Prostate gland (tissue), 2 donors: ENCODE data around the gene SIRT2.

ENCODE experiments used
- POLR2A ChIP-seq: fragments of 450-650 bp; IDR thresholded peaks from one replicate; pipeline ENCODE4 v1.6.1; 2016; ENCODE audit warnings: antibody characterized with exemption, mild to moderate bottlenecking
- POLR2AphosphoS5 ChIP-seq: sonication (generic); formaldehyde crosslinking; IDR thresholded peaks from one replicate; pipeline ENCODE4 v1.6.1; 2017; ENCODE audit warnings: antibody characterized with exemption
- TF ChIP-seq, protein P1 (sequence below), 4 experiments: fragments of 200-600 bp in 2 of 4; fragments of 450-650 bp in 2 of 4; sonication (generic) in 2 of 4; IDR thresholded peaks; 1 replicate in 3 of 4; 2 replicates in 1 of 4; pipeline ENCODE4 v1.5.1; 2016 to 2019; ENCODE audit warnings: antibody characterized with exemption in 4 of 4, mild to moderate bottlenecking in 2 of 4, moderate library complexity in 2 of 4

GRCh38 chr19:38833092-38833425, 66.4 kb downstream of the SIRT2 start:
- TF ChIP-seq POLR2A: no peak
- TF ChIP-seq, protein P1, sequence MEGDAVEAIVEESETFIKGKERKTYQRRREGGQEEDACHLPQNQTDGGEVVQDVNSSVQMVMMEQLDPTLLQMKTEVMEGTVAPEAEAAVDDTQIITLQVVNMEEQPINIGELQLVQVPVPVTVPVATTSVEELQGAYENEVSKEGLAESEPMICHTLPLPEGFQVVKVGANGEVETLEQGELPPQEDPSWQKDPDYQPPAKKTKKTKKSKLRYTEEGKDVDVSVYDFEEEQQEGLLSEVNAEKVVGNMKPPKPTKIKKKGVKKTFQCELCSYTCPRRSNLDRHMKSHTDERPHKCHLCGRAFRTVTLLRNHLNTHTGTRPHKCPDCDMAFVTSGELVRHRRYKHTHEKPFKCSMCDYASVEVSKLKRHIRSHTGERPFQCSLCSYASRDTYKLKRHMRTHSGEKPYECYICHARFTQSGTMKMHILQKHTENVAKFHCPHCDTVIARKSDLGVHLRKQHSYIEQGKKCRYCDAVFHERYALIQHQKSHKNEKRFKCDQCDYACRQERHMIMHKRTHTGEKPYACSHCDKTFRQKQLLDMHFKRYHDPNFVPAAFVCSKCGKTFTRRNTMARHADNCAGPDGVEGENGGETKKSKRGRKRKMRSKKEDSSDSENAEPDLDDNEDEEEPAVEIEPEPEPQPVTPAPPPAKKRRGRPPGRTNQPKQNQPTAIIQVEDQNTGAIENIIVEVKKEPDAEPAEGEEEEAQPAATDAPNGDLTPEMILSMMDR (IDR thresholded peaks at IDR 0.05): no peak
- no peak for TF ChIP-seq POLR2AphosphoS5
